H9 (cell line): ENCODE data around the gene FMNL1. TPM values are rescaled to one million over a fixed set of nuclear protein-coding genes. Genes with fewer than 3 reads are reported as not detected.

Experiments
- DNase-seq: peaks from one replicate; pipeline ENCODE4 v3.0.0-alpha.2; 2017
- H2AFZ ChIP-seq: one replicate; pipeline ENCODE4 v1.6.1; 2013; ENCODE audit warnings: mild to moderate bottlenecking, low read length, control low read depth, moderate library complexity
- H2AK5ac ChIP-seq: 2 replicates; pipeline ENCODE4 v1.6.1; 2013; ENCODE audit warnings: low read length, control low read depth, mixed read lengths; ENCODE audit not compliant: insufficient read length
- H2BK120ac ChIP-seq: one replicate; pipeline ENCODE4 v1.6.1; 2013; ENCODE audit warnings: low read depth, mild to moderate bottlenecking, low read length, control low read depth, inconsistent platforms; ENCODE audit not compliant: poor library complexity, severe bottlenecking
- H2BK12ac ChIP-seq: 2 replicates; pipeline ENCODE4 v1.6.1; 2013; ENCODE audit warnings: low read length, control low read depth, mixed read lengths, low read depth; ENCODE audit not compliant: insufficient read length
- H2BK15ac ChIP-seq: 2 replicates; pipeline ENCODE4 v1.6.1; 2013; ENCODE audit warnings: low read depth, low read length, control low read depth
- H2BK20ac ChIP-seq: one replicate; pipeline ENCODE4 v1.6.1; 2013; ENCODE audit warnings: low read depth, mild to moderate bottlenecking, low read length, control low read depth, inconsistent platforms; ENCODE audit not compliant: poor library complexity, severe bottlenecking
- H2BK5ac ChIP-seq: 2 replicates; pipeline ENCODE4 v1.6.1; 2013; ENCODE audit warnings: low read length, control low read depth, mixed read lengths; ENCODE audit not compliant: insufficient read length
- H3K14ac ChIP-seq: 2 replicates; pipeline ENCODE4 v1.6.1; 2013; ENCODE audit warnings: low read length, control low read depth; ENCODE audit not compliant: insufficient read depth
- H3K18ac ChIP-seq: 2 replicates; pipeline ENCODE4 v1.6.1; 2013; ENCODE audit warnings: low read depth, mild to moderate bottlenecking, mixed read lengths, low read length, control low read depth; ENCODE audit not compliant: insufficient read length
- H3K23ac ChIP-seq: 2 replicates; pipeline ENCODE4 v1.6.1; 2013; ENCODE audit warnings: low read length, control low read depth, mixed read lengths, low read depth; ENCODE audit not compliant: insufficient read length
- H3K23me2 ChIP-seq: 2 replicates; pipeline ENCODE4 v1.6.1; 2013; ENCODE audit warnings: low read depth, mild to moderate bottlenecking, mixed read lengths, low read length, control low read depth; ENCODE audit not compliant: insufficient read length, poor library complexity, severe bottlenecking
- H3K27ac ChIP-seq: 2 replicates; pipeline ENCODE4 v1.5.1; 2013; ENCODE audit warnings: low read length, control low read depth, mixed read lengths, low read depth; ENCODE audit not compliant: insufficient read length
- H3K27me3 ChIP-seq: 2 replicates; pipeline ENCODE4 v1.6.1; 2013; ENCODE audit warnings: low read length, control low read depth, inconsistent platforms; ENCODE audit not compliant: insufficient read depth
- H3K4ac ChIP-seq: 2 replicates; pipeline ENCODE4 v1.6.1; 2013; ENCODE audit warnings: low read depth, mild to moderate bottlenecking, control low read depth, inconsistent platforms, low read length, moderate library complexity
- H3K4me1 ChIP-seq: 2 replicates; pipeline ENCODE4 v1.6.1; 2013; ENCODE audit warnings: low read length, control low read depth, inconsistent platforms; ENCODE audit not compliant: insufficient read depth
- H3K4me2 ChIP-seq: 2 replicates; pipeline ENCODE4 v1.6.1; 2013; ENCODE audit warnings: low read length, control low read depth, mixed read lengths; ENCODE audit not compliant: insufficient read length, insufficient read depth
- H3K56ac ChIP-seq: 2 replicates; pipeline ENCODE4 v1.6.1; 2013; ENCODE audit warnings: low read depth, mild to moderate bottlenecking, mixed read lengths, low read length, control low read depth; ENCODE audit not compliant: insufficient read length
- H3K79me1 ChIP-seq: 2 replicates; pipeline ENCODE4 v1.6.1; 2013; ENCODE audit warnings: low read depth, mild to moderate bottlenecking, moderate library complexity, low read length, control low read depth, inconsistent platforms; ENCODE audit not compliant: insufficient read depth, poor library complexity, severe bottlenecking
- H3K79me2 ChIP-seq: 2 replicates; pipeline ENCODE4 v1.6.1; 2013; ENCODE audit warnings: low read length, control low read depth, inconsistent platforms; ENCODE audit not compliant: insufficient read depth
- H3K9ac ChIP-seq: 2 replicates; pipeline ENCODE4 v1.6.1; 2013; ENCODE audit warnings: low read length, control low read depth, mixed read lengths; ENCODE audit not compliant: insufficient read length; ENCODE audit errors: extremely low read depth
- H3K9me3 ChIP-seq: one replicate; pipeline ENCODE4 v1.6.1; 2013; ENCODE audit warnings: low read depth, low read length, inconsistent platforms; ENCODE audit not compliant: control insufficient read depth
- H3T11ph ChIP-seq: one replicate; pipeline ENCODE4 v1.6.1; 2013; ENCODE audit warnings: mild to moderate bottlenecking, low read length, control low read depth, inconsistent platforms
- H4K20me1 ChIP-seq: one replicate; pipeline ENCODE4 v1.6.1; 2013; ENCODE audit not compliant: control insufficient read depth, insufficient read length, insufficient read depth
- H4K5ac ChIP-seq: 2 replicates; pipeline ENCODE4 v1.6.1; 2013; ENCODE audit warnings: low read depth, mild to moderate bottlenecking, mixed read lengths, low read length, control low read depth; ENCODE audit not compliant: insufficient read length
- H4K8ac ChIP-seq: replicated peaks from 2 replicates; pipeline ENCODE4 v1.6.1; 2013; ENCODE audit warnings: low read length, control low read depth, mixed read lengths, low read depth; ENCODE audit not compliant: insufficient read length
- H4K91ac ChIP-seq: 2 replicates; pipeline ENCODE4 v1.6.1; 2013; ENCODE audit warnings: low read depth, mild to moderate bottlenecking, moderate library complexity, mixed read lengths, low read length, control low read depth; ENCODE audit not compliant: insufficient read length
- H3K27ac Mint-ChIP-seq, 3 experiments: 2 replicates in 2 of 3; 3 replicates in 1 of 3; pipeline ENCODE4 v1.8.0; 2020 to 2021; ENCODE audit warnings: mixed read lengths in 3 of 3, mild to moderate bottlenecking in 1 of 3, moderate library complexity in 1 of 3
- H3K27me3 Mint-ChIP-seq: 2 replicates; pipeline ENCODE4 v1.8.0; 2021; ENCODE audit warnings: low read depth, mild to moderate bottlenecking, moderate library complexity, mixed read lengths
- H3K36me3 Mint-ChIP-seq, 3 experiments: 2 replicates in 2 of 3; 3 replicates in 1 of 3; pipeline ENCODE4 v1.8.0; 2020 to 2021; ENCODE audit warnings: low read depth in 3 of 3, mixed read lengths in 3 of 3; ENCODE audit not compliant: insufficient read depth in 1 of 3
- H3K4me1 Mint-ChIP-seq, 2 experiments: 2 replicates each; pipeline ENCODE4 v1.8.0; 2020; ENCODE audit warnings: mixed read lengths in 2 of 2
- H3K4me3 Mint-ChIP-seq, 2 experiments: 2 replicates in 1 of 2; 3 replicates in 1 of 2; pipeline ENCODE4 v1.8.0; 2020 to 2021; ENCODE audit warnings: mild to moderate bottlenecking in 2 of 2, mixed read lengths in 2 of 2, moderate library complexity in 1 of 2
- H3K9me3 Mint-ChIP-seq, 2 experiments: 2 replicates in 1 of 2; 3 replicates in 1 of 2; pipeline ENCODE4 v1.8.0; 2020; ENCODE audit warnings: mild to moderate bottlenecking in 2 of 2, mixed read lengths in 2 of 2, moderate library complexity in 1 of 2
- WGBS: extraction: QIAGEN DNeasy Blood & Tissue Kit; methylation state at CpG from one replicate; pipeline ENCODE4 v1.1.7; 2013; ENCODE audit warnings: missing lambda C conversion rate, low lambda C conversion rate, mixed read lengths; ENCODE audit not compliant: insufficient read length; ENCODE audit errors: extremely low coverage; 5-methylcytosine and 5-hydroxymethylcytosine counted together
- total RNA-seq: library from RNA; stranded (reverse); gene quantifications from 2 replicates; pipeline ENCODE4 v1.2.1, GENCODE V29; 2021
- TF ChIP-seq, protein P1 (sequence below): fragments of 200-600 bp; sonication (generic); conservative IDR thresholded peaks from 3 replicates; pipeline ENCODE4 v1.8.0; 2021; ENCODE audit warnings: antibody characterized with exemption, mild to moderate bottlenecking

FMNL1 gene
- total RNA-seq, 1 experiment from 2014 or later = 6.9 TPM

DNA sequence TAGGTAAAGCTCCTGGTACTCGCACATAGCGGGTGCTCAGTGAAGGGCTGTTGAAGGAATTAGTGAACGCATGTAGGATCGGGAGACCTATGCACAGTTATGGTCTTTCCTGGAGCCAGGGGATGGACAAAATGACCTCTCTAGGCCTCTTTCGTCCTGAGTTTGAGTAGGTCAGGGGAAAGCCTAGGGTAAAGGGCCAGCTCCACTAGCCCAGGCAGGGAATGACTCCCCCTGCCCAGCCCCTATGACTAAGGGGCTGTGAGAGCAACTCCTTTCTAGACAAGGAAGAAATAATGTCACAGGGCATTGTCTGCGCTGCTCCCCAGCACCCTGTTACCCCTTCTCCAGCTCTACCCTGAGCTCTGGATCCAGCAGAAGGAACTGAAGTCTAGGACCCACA, 24.6 kb upstream of the FMNL1 start:
- Histone ChIP-seq H3K4ac (no peak overlapping the region), H2AFZ (no peak overlapping the region), H3K14ac (0 out of 2 replicates have a peak overlapping the region, but pooled peaks have one; percentile 62), H3K9me3 (no peaks in the 10 kb centered on the region), H3T11ph (no peak overlapping the region), H3K4me2 (no peak overlapping the region), H3K56ac (no peak overlapping the region), H2BK20ac (no peak overlapping the region), H3K9ac (no peak overlapping the region), H3K4me1 (no peaks in the 10 kb centered on the region; the same call in 1 of the 2 replicates), H2BK12ac (no peak overlapping the region), H2AK5ac (no peak overlapping the region), H3K27me3 (no peaks in the 10 kb centered on the region), H2BK120ac (no peak overlapping the region), H4K5ac (no peak overlapping the region), H3K23me2 (no peaks in the 10 kb centered on the region), H3K79me1 (no peaks in the 10 kb centered on the region), H2BK15ac (no peak overlapping the region), H3K18ac (no peak overlapping the region), H3K23ac (no peak overlapping the region), H4K8ac (no peak overlapping the region), H2BK5ac (no peak overlapping the region), H3K79me2 (no peaks in the 10 kb centered on the region), H3K27ac (no peak overlapping the region), H4K91ac (no peak overlapping the region), H4K20me1 (no peaks in the 10 kb centered on the region)
- H3K4me1 Mint-ChIP-seq = peaks cover 12 to 15% of the 10 kb centered on the region in 2 experiments
- WGBS = no CpG with 5 or more reads among the region's 6 CpGs
- no peak for DNase-seq
- H3K9me3 Mint-ChIP-seq = peaks cover 0 to 4% of the 10 kb centered on the region in 2 experiments; a peak in 2 of 5 replicates
- H3K4me3 Mint-ChIP-seq = peak overlapping the region in 1 of 2 experiments; percentile 43; a peak in 1 of 5 replicates
- peak overlapping the region in 2 of 3 experiments; percentile 78 to 96; a peak in 4 of 7 replicates for H3K27ac Mint-ChIP-seq
- TF ChIP-seq, protein P1, sequence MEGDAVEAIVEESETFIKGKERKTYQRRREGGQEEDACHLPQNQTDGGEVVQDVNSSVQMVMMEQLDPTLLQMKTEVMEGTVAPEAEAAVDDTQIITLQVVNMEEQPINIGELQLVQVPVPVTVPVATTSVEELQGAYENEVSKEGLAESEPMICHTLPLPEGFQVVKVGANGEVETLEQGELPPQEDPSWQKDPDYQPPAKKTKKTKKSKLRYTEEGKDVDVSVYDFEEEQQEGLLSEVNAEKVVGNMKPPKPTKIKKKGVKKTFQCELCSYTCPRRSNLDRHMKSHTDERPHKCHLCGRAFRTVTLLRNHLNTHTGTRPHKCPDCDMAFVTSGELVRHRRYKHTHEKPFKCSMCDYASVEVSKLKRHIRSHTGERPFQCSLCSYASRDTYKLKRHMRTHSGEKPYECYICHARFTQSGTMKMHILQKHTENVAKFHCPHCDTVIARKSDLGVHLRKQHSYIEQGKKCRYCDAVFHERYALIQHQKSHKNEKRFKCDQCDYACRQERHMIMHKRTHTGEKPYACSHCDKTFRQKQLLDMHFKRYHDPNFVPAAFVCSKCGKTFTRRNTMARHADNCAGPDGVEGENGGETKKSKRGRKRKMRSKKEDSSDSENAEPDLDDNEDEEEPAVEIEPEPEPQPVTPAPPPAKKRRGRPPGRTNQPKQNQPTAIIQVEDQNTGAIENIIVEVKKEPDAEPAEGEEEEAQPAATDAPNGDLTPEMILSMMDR = no peak
- H3K27me3 Mint-ChIP-seq = peaks cover 1% of the 10 kb centered on the region; the same call in 1 of the 2 replicates
- peaks cover 0 to 4% (median 0%) of the 10 kb centered on the region in 3 experiments; a peak in 3 of 7 replicates for H3K36me3 Mint-ChIP-seq
